ENCODE measurements around the gene NOL8.

The NOL8 gene

DNA sequence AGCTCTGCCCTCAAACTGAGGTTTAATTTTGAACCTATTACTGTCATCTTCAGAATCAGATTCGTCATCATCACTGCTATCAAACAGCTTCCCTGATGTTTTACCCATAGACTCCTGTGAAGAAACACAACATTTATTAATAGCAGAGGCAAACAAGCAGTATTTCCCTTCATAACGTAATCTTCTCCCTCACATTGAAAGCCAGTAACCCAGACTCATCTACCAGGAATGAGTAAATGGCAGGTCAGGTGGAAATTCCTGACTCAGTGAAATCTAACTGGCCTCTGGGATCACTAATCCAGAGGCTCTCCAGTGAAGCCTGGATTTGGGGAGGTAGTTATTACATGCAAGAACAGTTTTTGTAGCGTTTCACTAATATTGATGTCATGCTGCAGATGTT is 14.6 kb downstream of the NOL8 start:
- no peak for DNase-seq

DNA sequence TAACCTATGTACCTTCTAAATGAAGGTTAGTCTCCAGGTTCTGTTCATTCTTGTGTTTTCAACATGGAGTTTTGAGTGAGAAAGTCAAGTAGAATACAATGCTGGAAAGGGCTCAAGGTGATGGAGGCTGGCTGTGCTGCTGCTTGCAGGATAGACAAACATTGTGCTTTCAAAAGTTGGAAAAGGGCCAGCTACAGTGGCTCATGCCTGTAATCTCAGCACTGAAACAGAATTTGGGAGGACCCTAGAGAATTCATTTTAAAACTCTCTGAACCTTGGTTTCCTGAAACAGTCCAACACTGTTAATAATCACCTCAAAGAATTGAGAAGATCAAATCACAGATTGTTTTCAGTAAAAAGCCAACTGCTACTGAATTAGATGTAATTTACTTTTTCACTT is 16.3 kb downstream of the NOL8 start:
- DNase-seq: no peak

DNA sequence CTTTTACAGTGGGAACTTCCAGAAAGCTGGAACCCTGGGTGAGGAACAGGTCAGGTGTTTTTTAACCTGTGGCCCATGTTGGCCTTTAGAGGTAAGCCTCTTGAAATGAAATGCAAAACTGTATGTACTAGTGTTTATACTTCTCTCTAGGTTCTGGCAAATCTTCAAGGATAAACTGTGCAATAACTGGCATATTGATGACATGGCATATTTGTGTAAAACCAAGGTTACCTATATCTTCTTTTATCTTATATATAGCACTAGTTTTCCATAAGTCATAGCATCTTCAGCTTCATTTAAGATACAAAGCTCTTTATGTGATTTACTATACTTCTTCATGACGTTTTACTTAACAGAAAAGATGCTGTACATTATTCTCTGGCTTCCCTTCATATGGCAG is 24.2 kb downstream of the NOL8 start:
- DNase-seq: no peak

DNA sequence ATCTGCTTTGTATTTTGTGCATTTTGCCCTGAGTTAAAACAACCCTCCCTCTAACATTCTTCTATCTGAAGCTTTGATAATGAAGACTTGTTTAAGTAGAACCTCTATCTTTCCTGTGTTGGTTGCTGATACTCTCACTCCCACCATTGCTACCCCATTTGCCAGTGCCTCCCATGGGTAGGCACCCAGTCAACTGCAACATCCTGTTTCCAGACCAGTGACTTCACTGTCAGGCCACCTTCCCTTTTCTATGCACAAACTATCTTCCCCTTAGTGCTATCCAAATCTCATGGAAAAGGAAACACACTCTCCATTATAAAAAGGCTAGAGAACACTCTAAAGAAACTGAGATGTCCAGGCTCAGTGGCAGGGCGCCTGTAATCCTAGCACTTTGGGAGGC is 26.0 kb downstream of the NOL8 start:
- no peak for DNase-seq

DNA sequence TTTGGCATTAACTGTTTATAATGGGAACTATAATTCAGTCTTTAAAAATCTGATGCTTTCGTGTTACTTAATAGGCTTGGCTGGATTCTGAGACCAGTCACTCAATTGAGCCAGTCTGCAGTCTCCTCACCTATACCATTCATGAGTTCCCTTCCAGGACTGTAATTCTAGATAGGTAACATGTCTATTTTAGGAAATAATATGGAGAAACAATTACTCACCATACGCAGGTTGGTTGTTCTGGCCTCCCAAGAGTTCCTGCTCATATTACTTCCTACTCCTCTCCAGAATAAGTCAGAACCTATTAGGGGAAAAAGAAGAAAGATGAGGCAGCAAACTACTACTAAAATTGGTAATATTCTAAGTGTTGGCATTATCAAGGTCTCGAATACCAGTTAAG is 27.1 kb downstream of the NOL8 start:
- no peak for DNase-seq

DNA sequence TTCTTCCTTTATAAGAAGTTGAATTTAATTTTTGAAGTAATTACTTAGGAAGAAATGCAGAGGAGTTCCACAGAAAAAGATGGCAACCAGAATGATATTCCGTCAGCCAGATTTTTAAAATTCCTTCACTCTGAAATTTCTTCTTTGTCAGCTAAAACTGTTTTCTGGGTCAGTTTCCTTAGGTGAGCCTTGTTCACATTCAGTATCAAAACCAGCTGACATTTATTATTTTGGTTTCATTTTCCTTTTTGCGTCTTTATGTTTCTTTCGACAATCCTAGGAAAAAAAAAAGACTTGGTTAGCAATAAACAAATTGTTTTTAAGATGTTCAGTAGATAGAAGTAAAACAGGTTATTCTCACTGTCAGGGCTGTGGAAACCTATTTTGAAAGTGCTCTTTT is 27.5 kb downstream of the NOL8 start:
- no peak for DNase-seq

DNA sequence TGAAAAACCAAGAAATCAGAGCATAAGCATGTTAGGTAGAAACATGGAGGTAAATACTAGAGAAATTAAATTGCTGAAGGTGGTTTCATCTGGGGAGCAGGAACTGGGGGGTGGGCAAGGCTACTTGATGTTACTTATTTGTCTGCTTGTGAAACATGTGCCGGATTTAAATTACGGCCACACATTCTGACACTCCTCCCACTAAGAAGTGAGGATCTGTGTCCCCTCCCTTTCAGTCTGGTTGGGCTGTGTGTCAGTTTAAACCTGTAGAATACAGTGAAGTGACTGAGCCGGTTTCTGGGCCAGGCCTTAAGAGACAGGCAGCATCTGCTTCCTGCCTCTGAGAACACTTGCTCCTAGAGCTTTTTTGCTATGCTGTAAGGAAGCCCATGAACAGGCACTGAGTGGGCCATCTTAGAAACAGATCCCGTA is 29.3 kb downstream of the NOL8 start:
- no peak for DNase-seq

DNA sequence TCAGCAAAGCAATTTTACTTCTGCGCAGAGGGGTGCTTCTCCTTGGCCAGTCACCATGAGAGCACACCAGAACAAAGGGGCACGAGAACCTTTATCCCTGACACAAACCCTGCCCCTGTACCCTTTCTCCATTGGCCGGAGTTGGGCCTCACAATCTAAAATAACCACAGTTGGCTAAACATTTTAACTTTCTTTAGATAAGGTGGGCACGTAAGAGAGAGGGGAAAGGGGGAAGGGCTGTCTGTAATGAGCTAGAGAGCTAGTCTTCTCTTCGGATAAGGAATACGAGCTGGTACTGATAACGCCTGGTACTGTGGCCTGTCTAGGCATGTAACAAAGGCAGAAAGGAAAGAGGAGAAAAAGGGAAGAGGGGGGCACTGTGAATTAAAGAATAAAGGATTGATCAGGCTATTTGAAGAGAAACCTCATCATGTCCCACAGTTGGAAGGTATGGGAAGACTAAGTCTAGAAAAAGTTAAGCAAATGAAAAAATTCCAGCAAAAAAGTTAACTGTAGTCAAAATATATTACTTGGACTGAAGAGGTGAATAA is 29.8 kb downstream of the NOL8 start:
- DNase-seq: no peak

DNA sequence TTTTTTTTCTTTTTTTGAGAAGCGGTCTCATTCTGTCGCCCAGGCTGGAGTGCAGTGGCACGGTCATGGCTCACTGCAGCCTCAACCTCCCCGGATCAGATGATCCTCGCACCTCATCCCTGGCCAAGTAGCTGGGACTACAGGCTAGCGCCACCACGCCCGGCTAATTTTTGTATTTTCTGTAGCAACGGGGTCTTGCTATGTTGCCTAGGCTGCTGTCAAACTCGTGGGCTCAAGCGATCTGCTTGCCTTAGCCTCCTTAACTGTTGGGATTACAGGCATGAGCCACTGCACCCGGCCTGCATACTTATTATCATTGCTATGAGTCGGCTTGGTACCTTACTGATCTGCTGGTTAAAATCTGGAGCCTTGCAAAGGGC is 30.9 kb downstream of the NOL8 start:
- no peak for DNase-seq

DNA sequence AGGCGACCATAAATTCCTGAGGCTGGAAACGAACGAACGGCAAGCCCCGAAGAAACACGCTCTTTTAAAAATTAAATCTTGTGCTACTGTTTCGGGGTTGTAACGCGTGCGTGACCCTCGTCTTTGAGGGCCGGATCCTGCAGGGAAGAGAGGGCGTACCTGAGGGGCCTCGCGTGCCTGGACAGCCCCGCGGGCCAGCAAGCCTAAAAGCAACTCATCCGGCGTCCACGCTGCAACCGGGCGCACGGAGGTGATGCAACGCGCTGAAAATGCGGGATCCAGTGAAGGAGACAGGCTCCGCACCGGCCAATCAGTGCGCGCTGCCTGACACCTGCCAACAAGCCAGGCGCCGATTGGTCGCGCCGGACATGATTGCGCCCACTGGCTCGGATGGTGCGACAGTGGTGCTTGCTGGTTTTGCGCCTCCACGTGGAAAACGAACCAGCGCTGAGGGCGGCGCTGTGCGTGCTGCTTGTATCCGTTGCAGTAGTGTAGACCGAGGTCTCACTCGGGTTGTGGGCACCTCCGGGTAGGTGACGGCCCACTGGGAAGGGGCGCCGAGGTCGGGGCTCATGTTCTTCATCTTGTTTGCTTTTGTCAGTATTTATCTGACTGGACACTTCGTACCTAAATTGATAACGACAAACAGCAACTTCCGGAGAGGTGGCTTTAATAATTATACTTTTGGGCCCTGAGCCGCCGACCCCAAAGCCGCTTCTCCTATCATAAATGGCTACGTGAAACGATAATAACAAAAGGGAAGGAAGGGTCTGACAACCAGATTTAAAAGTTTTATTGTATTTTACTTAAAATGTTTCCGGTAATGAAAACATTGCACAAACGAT is 31.5 kb downstream of the NOL8 start, which contains the start of gene IARS1:
Gene IARS1 (minus strand): TSS at position 246 of the 845 bp plus-strand sequence. CDS start 4,278 bp downstream, outside the sequence.
- peak; percentile 94 for DNase-seq

DNA sequence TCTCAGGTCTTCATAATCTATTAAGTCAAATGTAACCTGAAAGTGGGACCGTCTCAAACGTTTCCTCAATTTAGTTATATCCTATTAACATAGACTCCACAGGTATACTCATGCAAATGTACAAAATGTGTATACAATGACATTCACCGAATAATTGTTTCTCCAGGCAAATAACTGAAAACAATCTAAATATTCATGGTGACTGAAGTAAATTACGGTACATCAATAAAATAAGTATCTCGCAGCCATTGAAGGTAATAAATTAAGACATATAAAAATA is 32.1 kb downstream of the NOL8 start:
- no peak for DNase-seq

DNA sequence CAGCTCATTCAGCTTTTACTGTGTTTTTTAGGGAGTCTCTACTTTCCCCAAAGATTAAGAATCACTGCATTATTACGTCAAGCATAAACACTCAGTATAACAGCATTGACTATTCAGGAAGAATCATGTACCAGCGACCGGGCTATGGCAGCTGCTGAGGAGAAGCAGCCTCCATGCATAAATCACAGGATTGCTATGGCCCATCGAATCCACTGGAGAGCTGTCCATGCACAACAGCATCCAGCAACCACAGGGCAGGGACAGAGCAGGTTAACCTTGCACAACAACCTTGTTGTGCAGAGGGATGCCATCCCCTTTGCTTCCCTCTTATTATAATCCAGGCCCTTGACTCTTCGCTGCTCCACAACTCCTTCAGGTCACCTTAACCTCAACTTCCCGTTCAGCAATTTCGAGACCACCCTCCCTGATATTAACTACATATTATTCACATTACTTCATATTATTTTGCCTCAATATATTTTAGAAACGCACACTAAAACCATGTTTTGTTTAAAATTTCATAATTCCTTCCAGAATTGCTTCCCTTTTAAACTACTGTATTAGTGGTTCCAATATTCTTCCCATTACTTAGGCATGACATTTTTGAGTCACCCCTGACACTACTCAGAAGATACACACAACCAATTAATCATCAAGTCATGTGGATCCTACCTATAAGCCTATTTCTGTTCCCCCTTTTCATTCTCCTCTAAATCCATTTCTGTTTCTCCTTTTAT is 32.6 kb downstream of the NOL8 start:
- DNase-seq: no peak

DNA sequence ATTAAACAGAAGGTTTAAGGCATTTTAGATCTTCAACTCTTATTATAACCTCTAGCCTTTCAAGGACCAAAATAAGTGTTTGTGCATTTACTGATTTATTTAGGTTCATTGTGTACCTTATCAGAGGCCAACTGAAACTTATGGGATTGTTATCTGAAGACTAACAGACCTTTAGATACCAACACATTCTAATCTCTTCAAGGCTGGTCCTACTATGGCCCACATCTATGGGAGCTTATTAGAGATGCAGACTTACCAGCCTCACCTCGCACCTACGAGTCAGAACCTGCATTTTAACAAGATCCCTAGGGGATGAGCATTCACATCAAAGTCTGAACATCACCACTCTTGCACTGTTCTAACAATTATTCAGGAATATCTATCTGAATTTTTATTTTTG is 33.6 kb downstream of the NOL8 start:
- DNase-seq: no peak

DNA sequence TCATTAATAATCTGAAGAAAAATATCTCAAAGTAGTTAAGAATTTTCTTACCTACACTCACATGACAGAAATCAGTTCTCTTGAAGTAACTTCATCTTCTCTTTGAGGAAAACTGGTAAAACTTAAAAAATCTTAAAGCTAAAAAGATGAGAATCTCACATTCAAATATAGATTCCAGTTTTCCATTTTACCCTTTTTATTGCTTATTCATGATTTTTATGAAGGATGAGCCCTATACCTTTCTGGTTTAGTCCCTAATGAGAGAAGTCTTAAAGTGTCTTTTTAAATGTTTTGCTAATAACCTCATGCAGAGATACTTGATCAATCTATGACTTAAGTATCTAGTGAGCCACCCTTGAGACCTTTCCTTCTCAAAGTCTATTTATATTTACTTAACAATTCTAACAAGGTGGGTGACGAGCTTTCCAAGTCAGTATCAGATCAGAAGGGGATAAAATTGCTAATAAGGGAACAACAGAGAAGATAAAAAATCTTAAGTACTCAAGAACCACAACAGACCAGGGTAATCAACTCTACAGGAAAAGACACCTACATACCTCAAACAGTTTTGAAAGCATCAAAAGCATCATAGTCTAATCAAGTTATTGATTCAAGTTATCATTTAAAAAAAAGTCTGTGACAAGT is 34.2 kb downstream of the NOL8 start:
- DNase-seq: no peak

DNA sequence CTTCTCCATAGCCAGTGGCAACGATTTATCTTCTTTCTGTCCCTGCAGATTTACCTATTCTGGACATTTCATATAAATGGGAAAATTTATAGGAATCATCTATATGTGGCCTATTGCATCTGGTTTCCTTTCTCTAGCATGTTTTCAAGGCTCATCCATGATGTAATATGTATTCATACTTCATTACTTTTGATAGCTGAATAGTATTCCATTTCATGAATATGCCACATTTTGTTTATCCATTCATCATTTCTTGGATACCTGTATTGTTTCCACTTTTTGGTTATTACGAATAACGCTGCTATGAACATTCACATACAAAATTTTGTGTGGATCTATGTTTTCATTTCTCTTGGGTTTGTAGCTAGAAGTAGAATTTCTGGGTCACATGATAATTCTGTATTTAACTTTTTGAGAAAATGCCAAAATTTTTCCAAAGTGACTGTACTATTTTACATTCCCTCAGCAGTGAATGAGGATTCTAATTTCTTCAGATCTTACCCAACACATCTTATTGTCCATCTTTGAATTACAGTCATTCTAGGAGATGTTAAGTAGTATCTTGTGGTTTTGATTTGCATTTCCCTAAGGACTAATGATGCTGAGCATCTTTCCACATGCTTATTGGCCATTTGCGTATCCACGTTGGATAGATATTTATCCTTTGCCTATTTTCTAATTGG is 35.3 kb downstream of the NOL8 start:
- DNase-seq: no peak

DNA sequence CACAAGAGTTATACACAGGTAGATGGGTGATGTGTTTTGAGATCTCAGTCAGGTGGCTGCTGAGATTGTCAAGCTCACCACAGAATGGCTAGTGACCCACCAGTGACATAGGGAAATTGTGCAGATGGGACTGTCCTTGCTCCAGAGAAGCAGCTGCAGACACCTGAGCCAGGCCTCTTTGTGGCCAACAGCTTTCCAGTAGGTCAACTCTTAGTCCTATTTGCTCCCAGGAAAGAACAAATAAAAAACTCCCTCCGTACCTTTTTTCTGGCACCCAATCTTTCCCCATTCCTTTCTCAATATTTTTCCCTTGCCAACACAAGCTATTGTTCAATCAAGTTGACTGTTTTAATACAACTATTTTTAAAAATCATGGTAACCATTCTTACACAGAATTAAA is 45.8 kb downstream of the NOL8 start:
- no peak for DNase-seq

DNA sequence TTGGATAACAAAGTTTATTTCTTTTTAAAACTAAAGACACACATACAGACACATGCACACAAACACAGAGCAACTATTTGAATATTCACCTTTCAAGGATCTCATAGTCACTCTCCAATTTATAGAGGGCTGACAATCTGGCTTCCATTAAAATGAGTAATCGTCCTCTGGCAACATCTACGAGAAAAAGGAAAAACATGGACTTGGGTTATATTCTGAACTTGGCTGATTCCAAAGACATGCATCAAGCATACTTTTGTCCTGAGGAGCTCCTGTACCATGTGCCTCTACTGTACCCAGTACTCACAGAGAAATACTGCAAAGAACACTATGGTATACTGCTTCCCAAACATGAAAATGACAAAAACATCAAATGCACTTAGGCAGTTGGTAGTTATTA is 47.0 kb downstream of the NOL8 start:
- DNase-seq: no peak

DNA sequence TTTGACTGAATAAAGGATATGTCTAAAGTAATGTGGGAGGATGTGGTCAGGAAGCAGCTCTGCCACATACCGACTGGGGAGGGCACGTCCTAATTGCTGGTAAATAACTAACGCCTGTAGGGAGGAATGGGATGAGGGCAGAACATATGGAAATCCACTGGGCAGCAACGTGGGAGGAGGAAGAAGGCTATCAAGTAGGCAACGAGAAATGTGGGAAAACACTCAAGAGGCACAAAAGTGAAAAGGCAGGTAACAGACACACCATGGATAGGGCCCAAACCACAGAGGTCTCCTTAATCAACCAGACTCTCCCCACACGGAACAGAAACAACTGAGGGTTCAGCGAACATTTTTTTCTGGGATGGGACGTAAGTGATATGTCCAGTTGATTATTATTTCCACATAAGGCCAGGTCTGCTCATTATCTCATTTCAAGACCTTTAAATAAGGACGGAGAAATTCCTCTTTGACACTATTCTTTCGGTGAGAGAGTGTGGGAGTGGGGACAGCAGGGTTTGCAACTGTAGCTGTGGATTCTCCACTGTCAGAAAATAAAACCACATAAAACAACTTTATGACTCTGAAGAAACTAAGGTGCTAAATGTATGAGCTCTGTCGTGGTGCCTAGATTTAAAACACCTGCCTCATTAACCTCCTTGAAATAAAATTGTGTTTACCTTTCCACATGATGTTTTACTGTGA is 48.7 kb downstream of the NOL8 start:
- no peak for DNase-seq

DNA sequence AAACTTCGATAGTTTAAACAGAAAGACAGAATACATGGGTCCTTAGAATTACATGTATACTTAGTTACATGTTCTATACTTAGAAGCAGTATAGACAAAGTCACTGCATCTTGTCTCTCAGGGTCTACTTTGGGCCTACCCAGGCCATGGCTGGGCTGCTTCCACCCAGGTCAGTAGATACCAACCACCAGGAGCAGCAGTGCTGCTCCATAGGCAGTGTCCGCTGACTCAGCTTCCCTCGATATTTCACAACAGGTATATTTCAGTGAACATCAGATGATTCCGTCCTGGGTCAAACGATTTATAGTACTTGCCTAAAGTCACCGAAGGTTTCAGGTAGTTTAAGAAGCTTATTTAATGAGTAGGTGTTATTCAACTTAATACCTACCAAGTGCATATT is 49.6 kb downstream of the NOL8 start:
- no peak for DNase-seq

DNA sequence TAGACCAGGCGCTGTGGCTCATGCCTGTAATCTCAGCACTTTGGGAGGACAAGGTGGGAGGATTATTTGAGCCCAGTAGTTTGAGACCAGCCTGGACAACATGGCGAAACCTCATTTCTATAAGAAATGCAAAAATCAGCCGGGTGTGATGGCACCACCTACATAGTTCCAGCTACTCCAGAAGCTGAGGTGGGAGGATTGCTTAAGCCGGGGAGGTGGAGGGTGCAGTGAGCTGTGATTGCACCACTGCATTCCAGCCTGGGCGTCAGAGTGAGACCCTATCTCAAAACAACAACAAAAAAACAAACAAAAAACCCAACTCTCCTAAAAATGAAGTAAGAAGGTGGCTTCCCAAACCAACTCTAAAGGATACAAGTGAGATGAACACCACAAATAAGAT is 54.6 kb downstream of the NOL8 start:
- no peak for DNase-seq

DNA sequence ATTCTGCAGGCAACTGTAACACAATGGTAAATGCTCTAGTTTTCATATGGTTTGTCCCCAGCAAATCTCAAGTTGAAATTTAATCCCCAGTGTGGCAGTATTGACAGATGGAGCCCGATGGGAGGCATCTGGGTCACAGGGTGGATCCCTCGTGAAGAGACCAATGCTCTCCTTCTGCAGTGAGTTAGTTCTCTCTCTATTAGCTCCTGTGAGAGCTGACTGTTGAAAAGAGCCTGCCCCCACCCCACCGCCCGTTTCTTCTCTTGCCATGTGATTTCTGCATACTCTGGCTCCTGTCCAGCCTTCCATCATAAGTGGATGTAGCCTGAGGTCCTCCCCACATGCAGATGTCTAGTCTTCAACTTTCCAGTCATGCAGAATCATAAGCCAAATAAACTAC is 58.7 kb downstream of the NOL8 start:
- DNase-seq: no peak

DNA sequence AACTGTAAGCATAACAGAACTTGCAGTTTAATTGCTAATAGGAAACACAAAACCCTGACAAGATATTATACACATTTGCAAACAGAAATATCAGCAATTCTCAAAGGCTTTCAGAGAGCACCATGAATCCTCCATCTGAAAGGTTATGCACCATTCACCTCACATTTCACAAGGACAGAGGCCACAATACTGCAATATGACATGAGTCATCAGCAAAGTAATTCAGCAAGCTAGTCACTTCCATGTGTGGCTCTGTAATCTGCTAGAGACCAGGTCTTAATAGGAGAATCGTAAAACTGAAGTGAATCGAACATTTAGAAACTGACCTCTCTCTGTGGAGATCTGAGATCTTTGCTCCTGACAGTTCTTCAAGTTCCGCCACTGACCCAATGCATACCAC is 60.0 kb downstream of the NOL8 start:
- no peak for DNase-seq

DNA sequence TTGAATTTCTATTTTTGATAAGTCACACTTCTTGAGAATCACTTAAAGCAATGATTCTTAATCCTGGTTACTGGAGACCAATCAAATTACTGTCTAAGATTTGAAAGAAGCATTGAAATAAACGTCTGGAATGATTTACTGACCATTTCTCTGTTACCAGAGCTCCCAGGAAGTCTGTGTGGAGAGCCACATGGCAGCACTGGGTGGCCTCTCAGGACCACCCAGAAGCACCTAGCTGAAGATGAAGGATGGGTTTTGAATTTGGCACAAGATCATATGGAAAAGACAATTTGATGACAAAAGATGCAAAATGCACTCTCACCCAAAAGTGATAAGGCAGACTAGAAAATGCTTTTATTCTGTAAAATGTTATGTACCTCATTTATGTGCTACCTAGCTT is 62.0 kb downstream of the NOL8 start:
- no peak for DNase-seq
